Ovary (tissue), 9 donors: ENCODE data around the gene CKS1B. TPM values are rescaled to one million over a fixed set of nuclear protein-coding genes. Genes with fewer than 3 reads are reported as not detected.

Source experiments
- DNase-seq, 5 donors: peaks; one replicate each; pipeline ENCODE4 v3.0.0-alpha.2; 2019 to 2020
- H3K27ac ChIP-seq, 2 donors: fragments of 200-600 bp; one replicate each; pipeline versions ENCODE4 v1.5.1 to v1.8.0; 2019 to 2022
- H3K27me3 ChIP-seq: fragments of 200-600 bp; one replicate; pipeline ENCODE4 v1.8.0; 2022
- H3K36me3 ChIP-seq: fragments of 200-600 bp; sonication (generic); one replicate; pipeline ENCODE4 v1.5.1; 2019
- H3K4me1 ChIP-seq: one replicate; pipeline ENCODE4 v1.8.1; 2013; ENCODE audit warnings: mild to moderate bottlenecking, moderate library complexity; ENCODE audit not compliant: insufficient read depth
- H3K4me3 ChIP-seq: fragments of 200-600 bp; sonication (generic); one replicate; pipeline ENCODE4 v1.5.1; 2017
- H3K9me3 ChIP-seq, 2 donors: fragments of 200-600 bp in 1 of 2; sonication (generic) in 1 of 2; one replicate each; pipeline versions ENCODE4 v1.5.1 to v1.8.1; 2013 to 2019; ENCODE audit warnings: mild to moderate bottlenecking in 1 of 2, moderate library complexity in 1 of 2
- CTCF ChIP-seq, 3 donors: fragments of 450-650 bp in 2 of 3; fragments of 200-600 bp in 1 of 3; IDR thresholded peaks; one replicate each; pipeline versions ENCODE4 v1.5.1 to v1.8.0; 2016 to 2022; ENCODE audit warnings: antibody characterized with exemption in 3 of 3, mild to moderate bottlenecking in 1 of 3
- EP300 ChIP-seq: sonication (generic); formaldehyde crosslinking; IDR thresholded peaks from one replicate; pipeline ENCODE4 v1.6.1; 2017; ENCODE audit warnings: antibody characterized with exemption
- POLR2A ChIP-seq: fragments of 450-650 bp; IDR thresholded peaks from one replicate; pipeline ENCODE4 v1.6.1; 2017; ENCODE audit warnings: antibody characterized with exemption, mild to moderate bottlenecking, moderate library complexity
- WGBS, 3 donors: extraction: QIAGEN DNeasy Blood & Tissue Kit in 1 of 3; methylation state at CpG; one replicate each; pipeline versions ENCODE4 v1.1.5 to v1.1.7; 2013 to 2017; 5-methylcytosine and 5-hydroxymethylcytosine counted together
- intact Hi-C, 4 donors: fragments of 100-400 bp; cut with DNase I; formaldehyde crosslinking; loops; one replicate each; pipeline versions ENCODE4 v1.11.0 to v1.15.1; 2022 to 2023
- polyA plus RNA-seq, 2 donors: library from polyadenylated mRNA; stranded (reverse); fragments of 200-250 nt in 1 of 2; fragments of 350-450 nt in 1 of 2; fragmentation: Illumina TruSeq in 1 of 2; extraction: RNeasy Lipid Tissue Mini Kit (QIAGEN cat#74804) in 1 of 2; gene quantifications; one replicate each; pipeline ENCODE4 v1.2.3, GENCODE V29; 2013 to 2014
- total RNA-seq, 7 donors: library from RNA; depleted of rRNA in 2 of 7; stranded (reverse); fragments of >200 nt in 2 of 7; fragmentation: NEBNext Ultra II Directional in 3 of 7; extraction: Animal tissue kit (Norgen Biotek cat#: 25700) in 3 of 7; gene quantifications; one replicate each; pipeline versions ENCODE4 v1.1.0 to v1.2.4, GENCODE V29; 2016 to 2023
- donor health status: DM: no; HTN: no; CAD: no; lungs with moderate emphysema.
- donor health status: DM: no; HTN: no; CAD: no.
- donor health status: Bipolar disorder and iron deficiency.
- donor health status: DM: yes; HTN: yes; CAD: no.
- donor health status: DM: no; HTN: no; CAD: no.
- donor health status: DM: yes; HTN: yes; CAD: no.

CKS1B gene
- total and polyA plus RNA-seq, 9 donors, result 12.2 to 55.8 (median 28.0) TPM

- H3K36me3 ChIP-seq, result no peaks in the 10 kb centered on the region
- H3K27me3 ChIP-seq, result no peaks in the 10 kb centered on the region
- TF ChIP-seq EP300, result no peak
- TF ChIP-seq CTCF (IDR thresholded peaks at IDR 0.05), result no peak
- no peak for TF ChIP-seq POLR2A
- peaks cover 2% of the 10 kb centered on the region for H3K4me1 ChIP-seq
- 83 to 87% (median 85%) methylated on average over 6 of the region's 6 CpGs for WGBS, 3 donors
- no peak overlapping the region for H3K4me3 ChIP-seq
- H3K27ac ChIP-seq, result no peak overlapping the region
- no peaks in the 10 kb centered on the region for H3K9me3 ChIP-seq
- intact Hi-C loops, result loop anchor here in 3 of 4 donors (5.0 kb wide), 2 partner anchors 33 to 38 kb away; partner anchors contain the start of gene ZBTB7B (in 1 of the 3)
- no peak for DNase-seq
These were observed 10.1 kb upstream of the CKS1B start for GRCh38 chr1:154964359-154964758.

GRCh38 chr1:154966111-154966510 is 8.4 kb upstream of the CKS1B start:
- 81 to 82% (median 81%) methylated on average over 7 of the region's 7 CpGs for WGBS, 3 donors
- TF ChIP-seq EP300, result no peak
- no peak for TF ChIP-seq POLR2A
- no peak for TF ChIP-seq CTCF (IDR thresholded peaks at IDR 0.05)
- no peak for DNase-seq
- intact Hi-C loops, result no loop called here
- Histone ChIP-seq H3K9me3 (no peaks in the 10 kb centered on the region), H3K27me3 (no peaks in the 10 kb centered on the region), H3K27ac (no peak overlapping the region), H3K4me1 (peaks cover 7% of the 10 kb centered on the region), H3K36me3 (no peaks in the 10 kb centered on the region), H3K4me3 (no peak overlapping the region)

- no peak overlapping the region for H3K4me3 ChIP-seq
- no peak overlapping the region for H3K27ac ChIP-seq
- no peaks in the 10 kb centered on the region for H3K9me3 ChIP-seq
- TF ChIP-seq CTCF (IDR thresholded peaks at IDR 0.05), result no peak
- TF ChIP-seq POLR2A, result no peak
- no peak for TF ChIP-seq EP300
- H3K36me3 ChIP-seq, result no peaks in the 10 kb centered on the region
- peaks cover 11% of the 10 kb centered on the region for H3K4me1 ChIP-seq
- 77 to 90% (median 88%) methylated on average over 5 of the region's 5 CpGs for WGBS, 3 donors
- intact Hi-C loops, result no loop called here
- H3K27me3 ChIP-seq, result no peaks in the 10 kb centered on the region
- no peak for DNase-seq
These were observed 7.0 kb upstream of the CKS1B start for GRCh38 chr1:154967331-154967950.

GRCh38 chr1:154968731-154969130 is 5.8 kb upstream of the CKS1B start:
- peaks cover 12% of the 10 kb centered on the region for H3K4me1 ChIP-seq
- no peaks in the 10 kb centered on the region for H3K27me3 ChIP-seq
- H3K9me3 ChIP-seq, result no peaks in the 10 kb centered on the region
- no peaks in the 10 kb centered on the region for H3K36me3 ChIP-seq
- TF ChIP-seq POLR2A (no peak), CTCF (IDR thresholded peaks at IDR 0.05) (no peak), EP300 (no peak)
- H3K27ac ChIP-seq, result peak overlapping the region in 1 of 2 donors; percentile 49
- H3K4me3 ChIP-seq, result no peak overlapping the region
- WGBS, 3 donors, result 68 to 87% (median 80%) methylated on average over 3 of the region's 3 CpGs
- no peak for DNase-seq
- intact Hi-C loops, result no loop called here
